Osteoblast (primary cell): ENCODE results near the gene PLS1. TPM values are rescaled to one million over a fixed set of nuclear protein-coding genes. Genes with fewer than 3 reads are reported as not detected.

Source experiments
- DNase-seq: peaks from one replicate; pipeline ENCODE4 v3.0.0; 2011; ENCODE audit warnings: low spot score, mixed read lengths; ENCODE audit not compliant: insufficient read length; ENCODE audit errors: missing footprints
- H2AFZ ChIP-seq: 2 replicates; pipeline ENCODE4 v1.6.0; 2011; ENCODE audit warnings: mild to moderate bottlenecking, low read length
- H3K27ac ChIP-seq: 2 replicates; pipeline ENCODE4 v1.5.1; 2011; ENCODE audit warnings: mild to moderate bottlenecking, low read depth, low read length, moderate library complexity
- H3K27me3 ChIP-seq: 2 replicates; pipeline ENCODE4 v1.6.0; 2012; ENCODE audit warnings: mild to moderate bottlenecking, control low read depth, inconsistent platforms, low read length, moderate library complexity; ENCODE audit not compliant: insufficient read depth
- H3K36me3 ChIP-seq: 2 replicates; pipeline ENCODE4 v1.5.1; 2011; ENCODE audit warnings: mild to moderate bottlenecking, low read length, control low read depth, moderate library complexity; ENCODE audit not compliant: insufficient read depth
- H3K4me1 ChIP-seq: 2 replicates; pipeline ENCODE4 v1.5.1; 2011; ENCODE audit warnings: mild to moderate bottlenecking, low read length, control low read depth, moderate library complexity; ENCODE audit not compliant: insufficient read depth
- H3K4me2 ChIP-seq: 2 replicates; pipeline ENCODE4 v1.6.0; 2011; ENCODE audit warnings: mild to moderate bottlenecking, low read length; ENCODE audit not compliant: insufficient read depth
- H3K4me3 ChIP-seq: fragments of 200-600 bp; sonication (generic); 3 replicates; pipeline ENCODE4 v1.5.1; 2012; ENCODE audit warnings: mild to moderate bottlenecking, low read length, inconsistent platforms; ENCODE audit not compliant: insufficient read depth
- H3K79me2 ChIP-seq: 2 replicates; pipeline ENCODE4 v1.6.0; 2012; ENCODE audit warnings: mild to moderate bottlenecking, low read length, control low read depth, inconsistent platforms; ENCODE audit not compliant: insufficient read depth
- H3K9me3 ChIP-seq: 2 replicates; pipeline ENCODE4 v1.5.1; 2011; ENCODE audit warnings: low read depth, low read length, control low read depth
- H4K20me1 ChIP-seq: 2 replicates; pipeline ENCODE4 v1.6.0; 2012; ENCODE audit warnings: mild to moderate bottlenecking, low read length, control low read depth; ENCODE audit not compliant: insufficient read depth
- CTCF ChIP-seq: IDR thresholded peaks from 2 replicates; pipeline ENCODE4 v1.5.1; 2011; ENCODE audit warnings: mild to moderate bottlenecking, low read depth, low read length, moderate library complexity; ENCODE audit errors: extremely low read depth
- total RNA-seq: library from RNA; depleted of rRNA; stranded (reverse); fragments of >200 nt; gene quantifications from 2 replicates; pipeline ENCODE4 v1.2.3, GENCODE V29; 2012

PLS1 gene
- total RNA-seq, 1 donor: 1.1 TPM

- no peak overlapping the region for H3K27ac ChIP-seq
- no peak for DNase-seq
- H4K20me1 ChIP-seq: no peaks in the 10 kb centered on the region
- no peak overlapping the region for H3K4me3 ChIP-seq
- no peaks in the 10 kb centered on the region for H3K27me3 ChIP-seq
- no peak overlapping the region for H3K4me2 ChIP-seq
- no peak overlapping the region for H2AFZ ChIP-seq
- no peaks in the 10 kb centered on the region for H3K9me3 ChIP-seq
- no peaks in the 10 kb centered on the region for H3K36me3 ChIP-seq
- no peak for TF ChIP-seq CTCF
- no peaks in the 10 kb centered on the region for H3K79me2 ChIP-seq
- no peaks in the 10 kb centered on the region for H3K4me1 ChIP-seq
Observed at GRCh38 chr3:142614059-142614626, 17.9 kb downstream of the PLS1 start.

GRCh38 chr3:142615171-142615570 lies 19.0 kb downstream of the PLS1 start:
- H3K27me3 ChIP-seq: no peaks in the 10 kb centered on the region
- DNase-seq: no peak
- no peak overlapping the region for H3K4me3 ChIP-seq
- no peaks in the 10 kb centered on the region for H3K9me3 ChIP-seq
- no peaks in the 10 kb centered on the region for H4K20me1 ChIP-seq
- no peaks in the 10 kb centered on the region for H3K4me1 ChIP-seq
- TF ChIP-seq CTCF: no peak
- H3K36me3 ChIP-seq: no peaks in the 10 kb centered on the region
- H3K27ac ChIP-seq: no peak overlapping the region
- H3K79me2 ChIP-seq: no peaks in the 10 kb centered on the region
- H3K4me2 ChIP-seq: no peak overlapping the region
- H2AFZ ChIP-seq: no peak overlapping the region

- peaks cover 3% of the 10 kb centered on the region for H3K27me3 ChIP-seq
- TF ChIP-seq CTCF: no peak
- H3K4me2 ChIP-seq: no peak overlapping the region
- H3K4me1 ChIP-seq: no peaks in the 10 kb centered on the region
- H3K27ac ChIP-seq: no peak overlapping the region
- no peaks in the 10 kb centered on the region for H4K20me1 ChIP-seq
- H3K36me3 ChIP-seq: no peaks in the 10 kb centered on the region
- H3K79me2 ChIP-seq: no peaks in the 10 kb centered on the region
- H3K4me3 ChIP-seq: no peak overlapping the region
- DNase-seq: no peak
- peak overlapping the region; percentile 9 for H2AFZ ChIP-seq
- no peaks in the 10 kb centered on the region for H3K9me3 ChIP-seq
Observed at GRCh38 chr3:142618917-142619461, 22.8 kb downstream of the PLS1 start.

GRCh38 chr3:142622405-142622804 lies 26.2 kb downstream of the PLS1 start:
- H3K36me3 ChIP-seq: no peaks in the 10 kb centered on the region
- H3K79me2 ChIP-seq: no peaks in the 10 kb centered on the region
- H3K27ac ChIP-seq: no peak overlapping the region
- no peak for TF ChIP-seq CTCF
- H2AFZ ChIP-seq: no peak overlapping the region
- no peak overlapping the region for H3K4me3 ChIP-seq
- H4K20me1 ChIP-seq: no peaks in the 10 kb centered on the region
- H3K4me2 ChIP-seq: no peak overlapping the region
- DNase-seq: no peak
- no peaks in the 10 kb centered on the region for H3K9me3 ChIP-seq
- H3K4me1 ChIP-seq: no peaks in the 10 kb centered on the region
- peaks cover 3% of the 10 kb centered on the region for H3K27me3 ChIP-seq
